GM12892 (cell line): Measurements from ENCODE around the gene NAGK.

Source experiments
- POLR2A ChIP-seq: IDR thresholded peaks from 2 replicates; pipeline ENCODE4 v1.6.1; 2011; ENCODE audit warnings: low read depth, low read length, control low read depth
- POLR2AphosphoS5 ChIP-seq: IDR thresholded peaks from 2 replicates; pipeline ENCODE4 v1.6.1; 2011; ENCODE audit warnings: low read depth, low read length, control low read depth
- TAF1 ChIP-seq: IDR thresholded peaks from 2 replicates; pipeline ENCODE4 v1.6.1; 2011; ENCODE audit warnings: low read depth, mild to moderate bottlenecking, control low read depth, low read length, borderline replicate concordance

- no peak for TF ChIP-seq POLR2A
- no peak for TF ChIP-seq POLR2AphosphoS5
- no peak for TF ChIP-seq TAF1
Observed at GRCh38 chr2:71060211-71060610, 8.2 kb upstream of the NAGK start.
